Muscle layer of duodenum (tissue), 2 donors: ENCODE results near the gene GUCY1A2.
"Not testable (repeated sequence)": the region's sequence is repeated elsewhere in the genome, so short reads cannot be mapped to it uniquely, and the experiment has no call there.

ENCODE experiments used
- H3K27ac ChIP-seq: one replicate; pipeline ENCODE4 v1.7.0; 2013; ENCODE audit warnings: mild to moderate bottlenecking, low read length
- H3K27me3 ChIP-seq: one replicate; pipeline ENCODE4 v1.7.0; 2013; ENCODE audit warnings: low read depth, mild to moderate bottlenecking, control low read depth, low read length
- H3K36me3 ChIP-seq, 2 donors: one replicate each; pipeline ENCODE4 v1.7.0; 2013; ENCODE audit warnings: low read length in 2 of 2, control low read depth in 1 of 2, mild to moderate bottlenecking in 1 of 2; ENCODE audit not compliant: insufficient read depth in 2 of 2, control insufficient read depth in 1 of 2
- H3K4me1 ChIP-seq, 2 donors: one replicate each; pipeline ENCODE4 v1.7.0; 2013; ENCODE audit warnings: low read length in 2 of 2, mild to moderate bottlenecking in 2 of 2, control low read depth in 1 of 2, moderate library complexity in 1 of 2; ENCODE audit not compliant: insufficient read depth in 2 of 2, control insufficient read depth in 1 of 2
- H3K4me3 ChIP-seq, 2 donors: one replicate each; pipeline ENCODE4 v1.7.0; 2013; ENCODE audit warnings: low read length in 2 of 2, low read depth in 1 of 2, mild to moderate bottlenecking in 1 of 2
- H3K9me3 ChIP-seq, 2 donors: one replicate each; pipeline ENCODE4 v1.7.0; 2013; ENCODE audit warnings: low read length in 2 of 2, control low read depth in 1 of 2, mild to moderate bottlenecking in 1 of 2; ENCODE audit not compliant: control insufficient read depth in 1 of 2
- donor health status: healthy.

Gene GUCY1A2

DNA sequence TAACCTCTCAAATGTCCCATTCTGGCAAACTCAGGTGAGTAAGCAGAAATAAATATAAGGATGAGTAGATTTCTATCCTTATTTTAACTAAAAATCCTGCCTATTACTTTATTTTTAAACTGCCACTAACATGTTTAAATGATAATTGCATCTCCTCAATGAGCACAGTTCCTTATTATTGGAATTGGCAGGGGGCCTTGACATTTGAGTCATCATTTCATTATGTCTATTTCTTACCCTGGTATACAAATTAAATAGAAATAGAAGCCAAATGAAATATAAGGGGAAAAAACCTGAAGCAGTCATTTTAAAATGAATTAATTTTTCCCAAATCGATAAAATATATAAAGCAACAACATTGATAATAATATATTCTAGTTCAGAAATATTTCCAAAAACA is 81.2 kb downstream of the GUCY1A2 start:
- Histone ChIP-seq H3K27me3 (no peaks in the 10 kb centered on the region), H3K36me3 (no peaks in the 10 kb centered on the region), H3K4me1 (no peaks in the 10 kb centered on the region), H3K4me3 (no peak overlapping the region), H3K27ac (no peak overlapping the region), H3K9me3 (no peaks in the 10 kb centered on the region)

DNA sequence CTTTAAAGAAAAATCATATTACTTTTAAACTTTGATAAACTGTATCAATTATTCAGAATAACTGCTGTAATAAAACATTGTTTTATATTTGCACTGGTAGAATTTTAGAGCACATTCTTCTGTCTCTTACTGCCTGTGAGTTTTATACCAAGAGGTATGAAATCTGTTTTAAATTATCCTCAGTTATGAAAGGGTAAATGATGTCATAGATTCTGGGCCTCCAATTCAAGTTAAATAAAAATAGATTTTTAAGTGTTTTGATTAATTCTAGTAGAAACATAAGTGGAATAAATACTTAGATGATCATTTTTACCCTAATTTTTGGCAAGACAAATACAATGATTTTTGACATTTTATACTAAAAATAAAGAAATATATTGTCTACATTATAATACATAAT is 93.0 kb downstream of the GUCY1A2 start:
- H3K27me3 ChIP-seq, result no peaks in the 10 kb centered on the region
- no peak overlapping the region for H3K4me3 ChIP-seq
- H3K9me3 ChIP-seq, result no peaks in the 10 kb centered on the region
- H3K27ac ChIP-seq, result no peak overlapping the region
- no peaks in the 10 kb centered on the region for H3K36me3 ChIP-seq
- H3K4me1 ChIP-seq, result no peaks in the 10 kb centered on the region

DNA sequence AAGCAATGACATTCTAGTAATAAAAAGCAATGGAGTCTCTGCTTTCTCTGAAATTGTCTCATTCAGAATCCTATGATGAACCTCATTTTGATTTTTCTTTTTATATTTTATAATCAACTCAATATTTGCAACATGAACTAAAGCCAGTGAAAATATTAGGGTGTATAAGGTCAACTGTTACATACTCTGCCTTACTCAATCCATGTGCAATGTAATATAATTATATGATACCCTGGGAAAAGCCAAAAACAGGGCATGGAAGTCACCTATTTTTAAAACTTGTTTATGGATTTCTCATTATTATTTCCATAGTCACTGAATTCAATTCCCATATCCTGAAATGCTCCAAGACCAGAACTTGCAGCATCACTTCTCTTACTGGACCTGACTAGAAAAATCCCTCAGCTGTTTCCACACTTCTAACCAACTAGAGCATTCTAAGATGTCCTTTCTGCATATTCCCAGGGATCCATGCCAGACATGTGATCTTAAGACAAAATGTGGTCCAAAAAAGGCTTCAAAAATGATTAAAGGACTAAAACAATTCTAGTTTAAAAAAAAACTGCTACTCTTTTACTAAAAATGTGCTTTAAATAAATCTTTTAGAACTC is 97.3 kb downstream of the GUCY1A2 start:
- Histone ChIP-seq H3K27ac (no peak overlapping the region), H3K4me1 (no peaks in the 10 kb centered on the region), H3K4me3 (no peak overlapping the region), H3K36me3 (no peaks in the 10 kb centered on the region), H3K9me3 (no peaks in the 10 kb centered on the region), H3K27me3 (no peaks in the 10 kb centered on the region)

DNA sequence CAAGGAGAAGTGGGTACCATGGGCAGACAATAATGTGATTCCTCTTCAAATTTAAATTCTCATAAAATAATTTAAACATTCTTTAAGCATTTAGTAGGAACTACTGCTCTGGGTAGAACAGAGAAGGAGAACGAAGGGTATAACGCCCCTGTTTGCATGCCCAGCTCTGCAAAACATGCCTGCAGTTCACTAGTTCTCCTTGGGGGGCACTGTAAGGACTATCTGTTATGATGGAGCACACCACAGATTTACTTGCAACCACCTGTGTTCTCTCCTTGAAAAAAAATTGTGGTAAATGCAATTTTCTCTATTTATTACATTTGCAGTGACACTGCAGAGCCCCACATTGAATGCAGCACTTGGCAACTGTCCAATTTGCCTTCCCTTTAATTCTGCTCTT is 100.3 kb downstream of the GUCY1A2 start:
- Histone ChIP-seq H3K36me3 (no peaks in the 10 kb centered on the region), H3K4me3 (no peak overlapping the region), H3K27me3 (no peaks in the 10 kb centered on the region), H3K27ac (no peak overlapping the region), H3K9me3 (no peaks in the 10 kb centered on the region), H3K4me1 (no peaks in the 10 kb centered on the region)

DNA sequence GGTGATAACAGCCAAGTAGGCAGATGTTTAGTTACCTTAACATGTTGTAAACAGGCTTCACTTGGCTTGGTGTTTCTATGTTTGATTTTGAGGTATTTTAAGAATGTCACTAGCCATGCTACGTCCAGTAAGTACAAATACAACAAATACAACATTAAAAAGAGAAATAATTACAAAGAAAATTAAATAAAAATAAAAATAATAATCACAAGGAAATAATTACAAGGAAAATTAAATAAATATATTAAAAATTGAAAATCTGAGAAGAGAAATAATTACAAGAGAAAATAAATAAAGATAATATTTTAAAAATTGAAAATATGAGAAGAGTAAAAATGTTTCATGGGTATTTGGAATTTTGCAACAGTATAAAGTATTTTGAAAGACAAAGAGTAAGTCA is 103.9 kb downstream of the GUCY1A2 start:
- no peaks in the 10 kb centered on the region for H3K27me3 ChIP-seq
- no peak overlapping the region for H3K4me3 ChIP-seq
- no peak overlapping the region for H3K27ac ChIP-seq
- no peaks in the 10 kb centered on the region for H3K4me1 ChIP-seq
- no peaks in the 10 kb centered on the region for H3K36me3 ChIP-seq
- no peaks in the 10 kb centered on the region for H3K9me3 ChIP-seq

DNA sequence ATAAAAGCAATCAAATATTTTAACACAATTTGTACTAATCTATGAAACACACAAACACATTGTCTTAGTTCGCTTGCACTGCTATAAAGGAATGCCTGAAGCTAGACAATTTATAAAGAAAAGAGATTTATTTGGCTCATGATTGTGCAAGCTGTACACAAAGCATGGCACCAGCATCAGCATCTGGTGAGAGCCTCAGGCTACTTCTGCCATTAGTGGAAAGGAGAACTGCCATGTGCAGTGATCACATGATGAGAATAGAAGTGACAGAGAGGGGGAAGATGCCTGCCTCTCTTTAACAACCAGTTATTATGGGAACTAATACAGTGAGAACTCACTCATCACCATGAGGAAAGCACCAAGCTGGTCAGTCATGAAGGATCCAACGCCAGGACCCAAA is 105.1 kb downstream of the GUCY1A2 start:
- Histone ChIP-seq H3K27ac (no peak overlapping the region), H3K4me3 (no peak overlapping the region), H3K9me3 (no peaks in the 10 kb centered on the region), H3K36me3 (no peaks in the 10 kb centered on the region), H3K27me3 (no peaks in the 10 kb centered on the region), H3K4me1 (no peaks in the 10 kb centered on the region)

DNA sequence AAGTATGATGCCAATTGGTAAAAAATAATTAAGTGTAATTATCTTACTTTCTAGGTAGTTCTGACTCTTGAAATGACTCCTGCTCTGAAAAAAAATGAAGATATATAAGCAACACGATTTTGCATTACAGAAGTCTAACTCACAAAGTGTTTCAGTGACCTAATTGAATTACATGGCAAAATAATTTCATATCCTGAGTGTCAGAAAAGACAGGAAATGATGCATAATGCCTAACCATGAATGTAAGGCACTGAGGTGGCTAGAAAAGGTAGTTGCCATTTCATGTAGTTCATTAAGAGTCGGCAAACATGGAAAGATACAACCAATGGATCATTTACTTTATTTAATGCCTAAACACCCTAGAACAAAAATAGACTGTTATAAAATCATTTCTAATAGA is 113.5 kb downstream of the GUCY1A2 start:
- Histone ChIP-seq H3K4me1 (no peaks in the 10 kb centered on the region), H3K27me3 (no peaks in the 10 kb centered on the region), H3K4me3 (no peak overlapping the region), H3K27ac (no peak overlapping the region), H3K36me3 (no peaks in the 10 kb centered on the region), H3K9me3 (peaks cover 0 to 4% of the 10 kb centered on the region in 2 donors)

DNA sequence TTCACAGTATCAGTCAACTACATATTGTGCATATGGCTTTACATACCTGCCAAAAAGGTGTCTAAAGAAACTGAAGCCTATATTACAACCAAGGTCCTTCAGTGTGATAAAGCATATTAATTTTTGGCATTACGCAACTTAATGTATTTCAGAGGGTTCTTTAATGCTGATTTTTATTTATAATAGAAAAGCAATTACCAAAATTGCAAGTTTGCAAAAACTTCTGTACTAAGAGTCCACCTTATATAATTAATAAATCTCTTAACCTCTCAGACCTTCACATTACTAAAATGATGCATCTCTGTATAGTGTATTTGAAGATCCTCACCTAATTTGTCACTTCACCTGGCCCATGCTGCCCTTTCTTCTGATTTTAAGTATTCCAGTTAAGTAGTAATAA is 128.6 kb downstream of the GUCY1A2 start:
- no peaks in the 10 kb centered on the region for H3K36me3 ChIP-seq
- H3K4me3 ChIP-seq, result no peak overlapping the region
- H3K4me1 ChIP-seq, result no peaks in the 10 kb centered on the region
- no peaks in the 10 kb centered on the region for H3K9me3 ChIP-seq
- H3K27ac ChIP-seq, result no peak overlapping the region
- no peaks in the 10 kb centered on the region for H3K27me3 ChIP-seq

DNA sequence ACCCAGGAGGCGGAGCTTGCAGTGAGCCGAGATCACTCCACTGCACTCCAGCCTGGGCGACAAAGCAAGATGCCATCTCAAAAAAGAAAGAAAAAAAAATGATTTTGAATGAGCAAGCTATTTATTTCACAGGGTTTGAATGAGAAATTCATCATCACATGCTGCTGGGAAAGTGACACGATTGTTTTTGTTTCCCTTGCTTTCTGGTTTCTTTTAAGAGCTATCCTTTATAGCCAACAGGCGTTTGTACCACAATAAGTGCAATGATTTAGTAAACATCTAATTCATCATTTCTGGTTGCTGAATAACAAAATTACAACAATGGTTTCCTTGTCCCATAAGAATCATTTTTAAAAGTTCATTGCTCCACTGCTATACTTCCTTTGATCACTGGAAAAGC is 129.9 kb downstream of the GUCY1A2 start:
- Histone ChIP-seq H3K27me3 (no peaks in the 10 kb centered on the region), H3K4me3 (no peak overlapping the region), H3K4me1 (no peaks in the 10 kb centered on the region), H3K27ac (no peak overlapping the region), H3K36me3 (no peaks in the 10 kb centered on the region), H3K9me3 (no peaks in the 10 kb centered on the region)

DNA sequence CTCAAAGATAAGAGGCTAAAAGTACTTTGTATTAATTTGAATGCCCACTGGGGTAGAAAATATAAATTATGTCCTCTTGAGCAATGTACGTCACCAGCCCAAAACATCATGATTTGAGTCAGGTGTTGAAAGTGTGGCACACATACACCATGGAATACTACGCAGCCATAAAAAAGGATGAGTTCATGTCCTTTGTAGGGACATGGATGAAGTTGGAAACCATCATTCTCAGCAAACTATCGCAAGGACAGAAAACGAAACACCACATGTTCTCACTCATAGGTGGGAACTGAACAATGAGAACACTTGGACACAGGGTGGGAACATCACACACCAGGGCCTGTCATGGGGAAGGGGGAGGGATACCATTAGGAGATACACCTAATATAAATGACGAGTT is 134.6 kb downstream of the GUCY1A2 start:
- H3K27me3 ChIP-seq, H3K4me1 ChIP-seq, H3K4me3 ChIP-seq, H3K36me3 ChIP-seq, H3K27ac ChIP-seq, H3K9me3 ChIP-seq: not testable (repeated sequence)

DNA sequence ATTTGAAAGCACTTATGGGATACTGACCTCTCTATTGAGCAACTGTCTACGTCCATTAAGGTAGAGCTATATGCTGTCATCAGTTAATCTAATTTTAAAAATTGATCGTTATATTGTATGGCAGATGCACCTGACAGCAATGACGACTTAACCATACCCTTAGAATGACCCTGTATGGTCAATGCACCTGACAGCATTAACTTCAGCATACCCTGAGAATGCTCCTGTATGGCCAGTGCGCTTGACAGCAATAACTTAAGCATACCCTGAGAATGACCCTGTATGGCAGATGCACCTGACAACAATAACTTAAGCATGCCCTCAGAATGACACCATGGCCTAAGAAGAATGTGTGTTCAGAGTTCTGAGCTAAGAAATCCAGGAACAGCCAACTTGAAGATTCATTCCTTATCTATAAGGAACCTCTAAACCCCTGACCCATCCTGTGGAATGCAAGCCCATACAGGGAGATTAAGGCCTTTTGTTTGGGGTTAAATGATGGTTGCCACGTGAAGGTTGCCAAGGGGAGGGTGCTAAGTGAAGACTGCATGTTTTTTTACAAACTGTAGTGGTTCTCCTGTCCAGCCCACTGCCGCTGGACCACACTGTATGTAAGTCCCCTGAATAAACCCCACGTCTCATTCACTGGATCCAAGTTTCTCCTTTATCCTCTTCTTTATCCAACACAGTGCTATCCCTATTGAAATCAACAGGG is 138.3 kb downstream of the GUCY1A2 start:
- no peak overlapping the region for H3K4me3 ChIP-seq
- H3K4me1 ChIP-seq, result no peaks in the 10 kb centered on the region
- H3K9me3 ChIP-seq, result no peaks in the 10 kb centered on the region
- H3K27ac ChIP-seq, result no peak overlapping the region
- no peaks in the 10 kb centered on the region for H3K36me3 ChIP-seq
- no peaks in the 10 kb centered on the region for H3K27me3 ChIP-seq

DNA sequence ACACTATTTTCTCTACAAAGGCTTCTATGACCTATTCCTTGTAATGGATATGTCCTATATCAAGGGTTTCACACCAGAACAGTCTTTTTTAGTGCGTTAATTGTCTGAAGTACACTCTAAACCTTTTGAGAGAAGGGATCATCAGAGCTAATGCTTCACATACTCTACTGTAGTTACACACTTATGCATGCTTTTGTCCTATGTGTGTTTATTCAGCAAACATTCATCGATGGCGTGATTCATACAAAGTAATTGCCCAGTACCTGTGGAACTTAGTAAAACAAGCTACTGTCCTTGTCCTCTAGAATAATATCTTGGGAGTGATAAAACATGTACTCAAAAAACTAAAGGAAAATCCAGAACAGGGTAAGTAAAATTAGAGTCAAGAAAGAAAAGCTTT is 139.2 kb downstream of the GUCY1A2 start:
- Histone ChIP-seq H3K27me3 (no peaks in the 10 kb centered on the region), H3K27ac (no peak overlapping the region), H3K36me3 (no peaks in the 10 kb centered on the region), H3K4me3 (no peak overlapping the region), H3K9me3 (no peaks in the 10 kb centered on the region), H3K4me1 (no peaks in the 10 kb centered on the region)
